Measurements from ENCODE around the gene MIOX.

Gene MIOX

GRCh38 chr22:50490531-50491308, 4.1 kb downstream of the MIOX start:
- DNase-seq (ENCODE audit: low spot score) = no peak

- no peak for DNase-seq (ENCODE audit: low spot score)
Measured at GRCh38 chr22:50497093-50497492, 10.4 kb downstream of the MIOX start.

GRCh38 chr22:50498322-50498890, 11.7 kb downstream of the MIOX start:
- peak; percentile 74 for DNase-seq (ENCODE audit: low spot score)

GRCh38 chr22:50500452-50500851, 13.8 kb downstream of the MIOX start:
- DNase-seq (ENCODE audit: low spot score) = no peak

GRCh38 chr22:50502096-50502495, 15.4 kb downstream of the MIOX start:
- no peak for DNase-seq (ENCODE audit: low spot score)

GRCh38 chr22:50502628-50503474, 16.2 kb downstream of the MIOX start:
- no peak for DNase-seq (ENCODE audit: low spot score)

- no peak for DNase-seq (ENCODE audit: low spot score)
Measured at GRCh38 chr22:50503475-50504145, 17.0 kb downstream of the MIOX start.

GRCh38 chr22:50504369-50505211, 17.9 kb downstream of the MIOX start:
- DNase-seq (ENCODE audit: low spot score) = no peak

- no peak for DNase-seq (ENCODE audit: low spot score)
Measured at GRCh38 chr22:50505276-50505775, 18.7 kb downstream of the MIOX start.

- no peak for DNase-seq (ENCODE audit: low spot score)
Measured at GRCh38 chr22:50505776-50506610, 19.3 kb downstream of the MIOX start.

- peak; percentile 31 for DNase-seq (ENCODE audit: low spot score)
Measured at GRCh38 chr22:50506611-50507420, 20.2 kb downstream of the MIOX start.

GRCh38 chr22:50507421-50507990, 20.8 kb downstream of the MIOX start, which contains the start of gene LMF2:
LMF2 (minus strand) TSS chr22:50507702; CDS start chr22:50507675, 27 bp downstream.
- peak; percentile 97 for DNase-seq (ENCODE audit: low spot score)

GRCh38 chr22:50507991-50508884, 21.6 kb downstream of the MIOX start, which contains the start of gene NCAPH2:
NCAPH2 (plus strand) TSS chr22:50508224; CDS start chr22:50508338, 114 bp downstream.
- DNase-seq (ENCODE audit: low spot score) = peak; percentile 100

GRCh38 chr22:50508897-50509296, 22.2 kb downstream of the MIOX start:
- DNase-seq (ENCODE audit: low spot score) = no peak

GRCh38 chr22:50513175-50513574, 26.5 kb downstream of the MIOX start:
- DNase-seq (ENCODE audit: low spot score) = no peak

- DNase-seq (ENCODE audit: low spot score) = no peak
Measured at GRCh38 chr22:50516068-50516467, 29.4 kb downstream of the MIOX start.

- DNase-seq (ENCODE audit: low spot score) = no peak
Measured at GRCh38 chr22:50516891-50517290, 30.2 kb downstream of the MIOX start.
